Posterior vena cava (tissue), 2 donors: ENCODE results near the gene FHIT. TPM values are rescaled to one million over a fixed set of nuclear protein-coding genes. Genes with fewer than 3 reads are reported as not detected.

Experiments
- DNase-seq: peaks from one replicate; pipeline ENCODE4 v3.0.0-alpha.2; 2020; ENCODE audit warnings: low spot score
- intact Hi-C, 2 donors: fragments of 100-400 bp; cut with DNase I; formaldehyde crosslinking; loops; one replicate each; pipeline versions ENCODE4 v1.14.1 to v1.14.2; 2022 to 2023
- microRNA-seq, 2 donors: library from miRNA; unstranded; fragments of <30 nt; microRNA quantifications; one replicate each; pipeline ENCODE4 v1.2.0, GENCODE V29; 2020 to 2021; ENCODE audit warnings: borderline microRNAs expressed in 2 of 2
- total RNA-seq, 2 donors: library from RNA; stranded (reverse); fragmentation: NEBNext Ultra II Directional; extraction: Animal tissue kit (Norgen Biotek cat#: 25700); gene quantifications; one replicate each; pipeline ENCODE4 v1.2.1, GENCODE V29; 2021
- donor health status: DM: yes; HTN: yes; CAD: no.
- donor health status: DM: yes; HTN: yes; CAD: no.

The FHIT gene
- total RNA-seq, 2 donors from 2014 or later: 6.0 to 9.2 TPM

DNA sequence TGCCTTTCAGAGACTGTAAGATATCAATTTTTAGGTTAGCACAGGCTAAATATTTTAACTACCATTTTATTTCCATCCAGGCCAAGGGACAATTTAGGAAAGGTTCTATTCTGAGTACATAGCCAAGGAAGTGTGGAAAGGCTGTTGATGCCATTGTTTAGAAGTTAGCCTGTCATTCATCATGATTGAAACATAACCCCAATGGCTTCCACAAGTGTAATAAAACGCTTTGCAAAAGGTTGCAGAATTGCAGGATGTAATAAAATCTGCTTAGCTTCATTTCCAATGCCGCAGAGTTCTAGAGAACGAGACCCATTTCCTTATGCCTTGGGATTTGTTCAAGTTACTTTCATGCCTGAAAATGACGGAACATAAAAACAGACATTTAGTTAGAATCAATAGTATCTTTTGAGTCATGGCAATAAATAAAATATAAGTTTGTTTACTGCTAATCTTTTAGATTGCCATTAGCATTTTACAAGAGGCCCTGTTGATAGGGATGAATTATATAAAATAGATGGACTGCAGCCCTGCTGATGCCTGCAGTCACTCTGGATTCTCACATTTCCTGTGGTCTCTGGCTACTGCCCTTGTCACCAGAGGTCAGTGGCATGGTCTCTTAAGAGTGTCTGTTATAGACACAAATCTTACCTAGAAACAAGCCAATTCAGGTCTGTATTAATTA, 1523.2 kb downstream of the FHIT start:
- no peak for DNase-seq
- intact Hi-C loops: no loop called here

- no peak for DNase-seq
- intact Hi-C loops: no loop called here
These were observed 1525.0 kb downstream of the FHIT start for GRCh38 chr3:59726279-59726678.

GRCh38 chr3:59717679-59718205, 1533.5 kb downstream of the FHIT start:
- DNase-seq: no peak
- intact Hi-C loops: no loop called here

GRCh38 chr3:59714066-59714465, 1537.2 kb downstream of the FHIT start:
- DNase-seq: no peak
- intact Hi-C loops: no loop called here

DNA sequence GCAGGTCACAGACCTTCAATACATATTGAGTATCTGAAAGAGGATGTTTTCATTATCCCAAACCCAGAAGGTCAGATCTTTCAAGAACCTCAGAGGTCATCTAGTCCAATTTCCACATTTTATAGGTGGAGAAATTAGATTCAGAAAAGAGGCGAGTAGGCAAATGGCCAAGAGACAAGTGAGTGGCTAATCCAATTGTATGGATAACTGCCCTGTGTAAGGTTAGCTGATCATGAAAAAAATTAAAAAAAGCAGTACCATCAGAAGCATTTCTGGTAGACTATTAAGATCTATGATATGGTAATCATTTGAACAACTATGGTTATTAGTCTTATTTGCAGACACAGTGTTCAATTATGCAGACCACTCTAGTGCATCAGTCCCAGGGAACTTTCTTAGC, 1540.7 kb downstream of the FHIT start:
- intact Hi-C loops: no loop called here
- DNase-seq: no peak

- intact Hi-C loops: no loop called here
- DNase-seq: peak; percentile 89
These were observed 1541.3 kb downstream of the FHIT start for GRCh38 chr3:59709702-59710553.

DNA sequence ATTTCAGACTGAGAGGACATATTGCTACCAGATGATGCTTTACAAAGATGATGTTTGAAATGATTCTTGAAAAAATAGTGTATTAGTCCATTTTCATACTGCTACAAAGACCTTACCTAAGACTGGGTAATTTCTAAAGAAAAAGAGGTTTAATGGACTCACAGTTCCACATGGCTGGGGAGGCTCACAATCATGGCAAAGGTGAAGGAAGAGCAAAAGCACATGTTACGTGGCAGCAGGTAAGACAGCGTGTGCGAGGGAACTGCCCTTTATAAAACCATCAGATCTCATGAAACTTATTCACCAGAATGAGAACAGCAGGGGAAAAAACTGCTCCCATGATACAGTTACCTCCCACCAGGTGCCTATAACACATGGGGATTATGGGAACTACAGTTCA, 1543.0 kb downstream of the FHIT start:
- no peak for DNase-seq

GRCh38 chr3:59704292-59704691, 1547.0 kb downstream of the FHIT start:
- no peak for DNase-seq
- intact Hi-C loops: no loop called here

More for the DNA sequence above, 1543.0 kb downstream of the FHIT start:
- intact Hi-C loops: no loop called here

DNA sequence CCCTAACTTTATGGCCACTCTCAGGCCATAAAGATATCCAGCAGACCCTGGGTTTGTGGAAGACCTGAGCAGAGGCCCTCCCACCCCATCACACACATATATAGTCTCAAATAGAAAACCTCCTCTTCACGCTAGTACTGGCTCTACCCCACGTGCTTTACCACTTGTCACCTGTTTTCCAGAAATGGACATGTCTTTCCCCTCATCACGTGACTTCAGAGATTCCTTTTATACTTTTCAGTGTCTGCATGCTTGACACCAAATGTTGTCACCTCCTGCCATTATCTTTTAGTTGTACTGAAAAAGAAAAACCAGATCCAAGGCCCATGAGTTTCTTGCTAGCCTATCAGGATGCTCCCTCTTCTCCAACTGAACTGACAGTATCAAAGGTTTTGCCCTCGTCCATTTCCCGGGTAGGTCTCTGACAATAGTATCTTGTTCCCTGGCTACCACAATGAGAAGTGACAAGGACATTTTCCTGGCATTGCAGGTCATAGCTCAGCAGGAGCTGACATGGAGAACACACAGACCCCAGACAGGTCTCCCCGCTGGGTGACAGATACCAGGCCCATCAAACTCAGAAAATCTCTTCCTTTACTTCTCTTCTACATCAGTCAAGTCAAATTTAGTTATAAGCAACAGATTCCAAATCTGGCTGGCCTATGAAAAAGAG, 1551.5 kb downstream of the FHIT start:
- intact Hi-C loops: no loop called here
- DNase-seq: no peak

Small RNA genes lying within 50 kb of the gene (microRNA-seq; reads per million reads assigned to microRNA genes)
- 0 reads per million in 2 donors for gene MIR548BB
